ENCODE measurements around the gene KCNG2.

The KCNG2 gene

DNA sequence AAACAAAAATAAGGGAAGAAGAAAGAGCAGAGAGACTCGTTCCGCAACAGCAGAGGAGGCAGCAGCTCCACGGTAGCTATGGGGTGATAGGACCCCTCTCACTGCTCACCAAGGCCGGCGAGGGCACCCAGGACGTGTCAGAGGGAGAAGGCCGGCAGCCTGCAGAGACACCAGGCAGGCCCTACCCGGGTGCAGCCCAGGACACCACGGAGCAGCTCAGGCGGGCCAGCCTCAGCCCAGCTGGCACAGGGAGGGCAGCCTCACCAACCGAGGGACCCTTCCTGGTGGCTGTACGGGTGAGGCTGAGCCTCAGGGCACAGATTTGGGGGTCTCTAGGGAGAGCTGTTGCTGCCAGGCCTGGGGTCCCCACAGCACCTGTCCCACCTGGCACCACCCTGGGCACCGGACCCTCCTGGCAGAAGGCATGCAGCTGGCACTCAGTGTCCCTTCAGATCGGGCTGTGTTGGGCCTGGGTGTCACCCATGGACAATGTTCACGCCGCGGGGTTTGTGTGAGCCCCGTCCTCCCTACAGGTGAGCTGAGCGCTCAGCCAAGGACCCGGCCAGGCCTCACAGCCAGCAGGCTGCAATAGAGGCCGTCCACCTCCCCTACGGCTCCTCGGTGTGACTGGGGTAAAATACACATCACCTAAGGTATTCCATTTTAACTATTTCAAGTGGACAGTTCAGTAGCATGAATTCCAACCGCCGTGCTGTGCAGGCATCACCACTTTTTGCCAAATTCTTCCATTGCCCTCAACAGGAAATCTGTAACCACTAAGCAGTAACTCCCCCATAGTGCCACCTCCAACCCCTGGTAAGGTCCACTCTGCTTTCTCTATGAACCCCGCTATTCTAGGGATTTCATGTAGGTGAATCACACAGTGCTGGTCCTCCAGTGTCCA is 21.6 kb downstream of the KCNG2 start:
- no peak for DNase-seq (ENCODE audit: low spot score)

- DNase-seq (ENCODE audit: low spot score): no peak
Observed at GRCh38 chr18:79819968-79820351, 22.2 kb downstream of the KCNG2 start.

DNA sequence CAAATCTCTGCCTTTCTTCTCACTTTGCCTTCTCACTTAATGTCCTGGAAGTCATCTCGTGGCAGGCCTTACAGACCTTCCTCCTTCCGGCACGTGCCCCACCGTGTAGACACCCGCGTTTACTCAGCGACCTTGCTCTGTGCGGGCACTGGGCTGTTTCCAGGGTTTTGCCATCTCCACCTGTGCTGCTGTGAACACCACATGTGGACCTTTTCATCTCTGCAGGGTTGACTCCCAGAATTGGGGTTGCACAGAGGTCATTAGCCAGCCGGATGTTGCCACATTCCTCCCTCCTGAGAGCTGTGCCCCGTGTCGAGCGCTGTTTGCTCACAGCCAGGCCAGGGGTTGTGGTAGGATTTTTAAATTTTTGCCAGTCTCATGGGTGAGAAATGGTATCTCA is 25.4 kb downstream of the KCNG2 start:
- DNase-seq (ENCODE audit: low spot score): no peak

DNA sequence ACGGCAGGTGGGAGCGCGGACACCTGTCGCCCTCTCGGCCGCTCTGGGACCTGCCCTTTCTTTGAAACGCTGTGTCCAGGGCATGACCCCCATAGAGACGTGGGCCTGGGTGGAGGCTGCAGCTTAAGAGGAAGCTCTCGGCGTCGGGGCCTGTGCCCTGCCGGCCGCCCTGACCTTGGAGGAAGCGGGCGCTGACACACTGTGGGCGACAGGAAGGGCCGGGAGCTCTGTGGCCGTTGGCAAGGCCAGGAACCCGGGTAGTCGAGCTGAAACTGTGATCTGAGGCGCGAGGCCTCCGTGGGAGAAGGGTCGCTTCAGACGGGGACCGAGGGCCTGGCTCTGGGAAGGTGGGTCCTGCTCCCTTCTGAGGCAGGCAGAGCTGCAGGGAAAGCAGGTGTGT is 28.2 kb downstream of the KCNG2 start:
- DNase-seq (ENCODE audit: low spot score): no peak

- no peak for DNase-seq (ENCODE audit: low spot score)
Observed at GRCh38 chr18:79826966-79827365, 29.2 kb downstream of the KCNG2 start.

DNA sequence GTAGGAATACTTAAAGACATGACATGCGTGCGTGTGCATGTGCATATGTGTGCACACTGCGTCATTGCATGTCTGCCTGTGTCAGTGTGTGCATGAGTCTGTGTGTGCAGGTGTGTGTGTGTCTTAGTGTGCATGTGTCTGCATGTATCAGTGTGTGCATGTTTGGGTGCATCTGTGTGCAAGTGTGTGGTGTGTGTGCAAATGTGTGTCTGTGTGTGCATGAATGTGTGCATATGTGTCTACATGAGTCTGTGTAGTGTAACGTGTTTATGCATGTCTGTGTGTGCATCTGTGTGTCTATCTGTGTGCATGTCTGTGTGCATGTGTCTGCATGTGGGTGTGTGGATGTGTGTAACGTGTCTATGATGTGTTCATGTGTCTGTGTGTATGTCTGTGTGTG is 30.5 kb downstream of the KCNG2 start:
- DNase-seq (ENCODE audit: low spot score): no peak

DNA sequence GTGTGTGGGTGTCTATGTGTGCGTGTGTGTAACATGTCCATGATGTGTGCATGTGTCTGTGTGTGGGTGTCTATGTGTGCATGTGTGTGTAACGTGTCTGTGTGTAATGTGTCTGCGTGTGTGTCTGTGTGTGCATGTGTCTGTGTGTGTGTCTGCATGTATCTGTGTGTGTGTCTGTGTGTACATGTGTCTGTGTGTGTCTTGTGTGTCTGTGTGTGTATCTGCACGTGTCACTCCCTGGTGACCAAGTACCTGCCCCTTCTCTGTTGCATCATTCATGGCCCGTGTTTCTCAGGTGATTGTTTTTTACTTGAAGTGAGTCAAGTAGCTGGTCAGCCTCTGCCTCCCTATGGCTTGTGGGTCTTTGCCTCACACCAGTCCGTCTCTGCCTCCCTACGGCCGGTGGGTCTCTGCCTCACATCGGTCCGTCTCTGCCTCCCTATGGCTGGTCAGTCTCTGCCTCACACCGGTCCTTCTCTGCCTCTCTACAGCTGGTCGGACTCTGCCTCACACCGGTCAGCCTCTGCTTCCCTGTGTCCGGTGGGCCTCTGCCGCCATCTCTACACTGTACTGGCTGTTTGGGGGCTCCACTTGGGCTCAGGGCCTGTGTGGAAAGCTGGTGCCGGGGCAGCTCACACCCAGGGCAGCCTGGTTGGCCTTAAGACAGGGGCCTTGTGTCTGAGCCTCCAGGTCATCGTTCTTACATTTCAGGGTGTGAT is 31.6 kb downstream of the KCNG2 start:
- DNase-seq (ENCODE audit: low spot score): no peak

DNA sequence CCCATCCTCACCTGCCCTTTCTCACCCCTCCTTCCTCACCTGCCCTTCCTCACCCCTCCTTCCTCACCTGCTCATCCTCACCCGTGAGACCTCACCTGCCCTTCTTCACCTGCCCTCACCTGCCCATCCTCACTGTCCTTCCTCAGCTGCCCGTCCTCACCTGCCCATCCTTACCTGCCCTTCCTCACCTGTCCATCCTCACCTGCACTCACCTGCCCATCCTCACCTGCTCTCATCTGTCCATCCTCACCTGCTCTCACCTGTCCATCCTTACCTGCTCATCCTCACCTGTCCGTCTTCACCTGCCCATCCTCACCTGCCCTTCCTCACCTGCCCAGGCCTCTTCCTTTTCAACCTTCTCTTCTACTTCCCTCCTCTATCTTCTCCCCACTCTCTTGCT is 34.4 kb downstream of the KCNG2 start:
- no peak for DNase-seq (ENCODE audit: low spot score)

DNA sequence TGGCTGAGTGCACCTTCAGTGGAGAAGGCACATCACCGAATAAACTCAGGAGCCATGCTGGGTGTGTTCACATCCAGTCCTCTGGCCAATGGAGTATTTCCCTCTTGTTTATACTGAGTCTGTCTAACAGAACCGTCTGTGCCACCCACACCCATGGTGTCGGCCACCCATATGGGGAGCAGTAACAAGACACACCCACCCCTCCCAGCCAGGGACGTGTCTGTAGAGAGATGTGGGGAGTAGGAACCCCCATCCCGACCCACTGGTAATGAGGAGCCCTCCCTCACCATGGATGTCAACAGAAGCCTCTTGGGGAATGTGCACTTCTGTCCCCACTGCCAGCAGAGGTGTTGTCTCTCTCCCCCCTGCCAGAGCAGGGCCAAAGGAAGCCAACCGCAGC is 37.1 kb downstream of the KCNG2 start:
- DNase-seq (ENCODE audit: low spot score): no peak

GRCh38 chr18:79841936-79842335 is 44.2 kb downstream of the KCNG2 start:
- DNase-seq (ENCODE audit: low spot score): no peak

- DNase-seq (ENCODE audit: low spot score): no peak
Observed at GRCh38 chr18:79844999-79845563, 47.3 kb downstream of the KCNG2 start.

DNA sequence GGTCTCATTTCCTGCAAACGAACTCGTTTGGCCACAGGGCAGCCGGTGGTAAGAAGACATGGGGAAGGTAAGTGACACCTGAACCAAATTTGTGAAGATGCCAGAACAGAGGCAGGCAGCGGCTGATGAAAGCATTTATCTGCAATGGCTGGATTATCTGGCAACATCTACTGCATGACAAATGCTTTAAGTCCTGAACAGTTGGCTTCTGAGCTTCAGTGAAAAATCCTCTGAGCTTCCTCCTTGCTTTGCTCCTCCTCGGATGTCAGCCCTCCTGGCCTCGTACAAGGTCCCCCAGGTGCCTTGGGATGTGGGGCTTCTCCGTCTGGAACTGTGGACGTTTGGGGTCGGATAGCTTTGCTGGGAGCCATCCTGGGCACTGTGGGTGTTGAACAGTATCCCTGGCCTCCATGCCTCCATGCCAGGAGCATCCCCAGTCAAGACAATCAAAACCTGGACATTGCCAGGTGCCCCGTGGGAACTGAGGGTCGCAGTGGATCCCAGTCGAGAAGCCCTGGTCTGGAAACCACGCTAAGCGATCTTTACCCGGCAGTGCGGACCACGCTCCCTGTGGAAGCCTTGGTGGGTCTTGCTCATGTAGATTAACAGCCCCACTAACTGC is 49.3 kb downstream of the KCNG2 start:
- DNase-seq (ENCODE audit: low spot score): no peak

- no peak for DNase-seq (ENCODE audit: low spot score)
Observed at GRCh38 chr18:79847606-79848293, 50.0 kb downstream of the KCNG2 start.

GRCh38 chr18:79848294-79848578 is 50.5 kb downstream of the KCNG2 start:
- no peak for DNase-seq (ENCODE audit: low spot score)

DNA sequence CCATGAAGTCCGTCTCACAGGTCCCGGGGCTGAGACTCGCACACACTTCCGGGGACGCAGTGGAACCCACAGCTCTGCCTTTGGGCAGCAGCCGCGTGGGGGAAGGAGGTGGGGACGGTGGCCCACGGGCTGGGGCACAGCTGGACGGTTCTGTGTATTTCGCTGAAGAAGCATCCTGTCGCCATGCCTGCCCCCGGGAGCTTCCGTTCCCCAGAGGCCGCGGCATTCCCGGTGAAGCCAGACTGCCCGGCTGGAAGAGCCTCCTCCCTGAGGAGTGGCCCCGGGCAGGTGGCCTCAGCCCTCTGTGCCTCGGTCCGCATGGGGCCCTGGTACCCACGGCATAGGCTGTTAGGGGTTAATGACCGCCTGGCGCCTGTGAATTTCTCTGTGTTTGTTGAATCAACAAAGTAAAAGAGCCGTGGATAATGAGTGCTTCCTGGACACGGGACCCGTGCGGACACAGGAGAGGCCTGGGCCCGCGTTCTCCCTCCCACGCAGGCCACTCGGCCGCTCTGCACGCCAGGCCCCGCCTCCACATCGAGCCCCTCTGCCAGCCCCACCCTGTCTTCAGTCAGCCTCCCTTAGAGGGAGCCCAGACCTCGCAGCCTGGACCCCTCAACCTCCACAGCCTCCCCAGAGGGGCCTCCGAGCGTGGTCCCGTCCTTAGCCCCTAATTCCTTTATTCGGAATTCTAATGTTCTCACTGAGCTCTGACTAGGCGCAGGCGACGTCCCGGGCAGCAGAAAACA is 51.0 kb downstream of the KCNG2 start:
- DNase-seq (ENCODE audit: low spot score): no peak

DNA sequence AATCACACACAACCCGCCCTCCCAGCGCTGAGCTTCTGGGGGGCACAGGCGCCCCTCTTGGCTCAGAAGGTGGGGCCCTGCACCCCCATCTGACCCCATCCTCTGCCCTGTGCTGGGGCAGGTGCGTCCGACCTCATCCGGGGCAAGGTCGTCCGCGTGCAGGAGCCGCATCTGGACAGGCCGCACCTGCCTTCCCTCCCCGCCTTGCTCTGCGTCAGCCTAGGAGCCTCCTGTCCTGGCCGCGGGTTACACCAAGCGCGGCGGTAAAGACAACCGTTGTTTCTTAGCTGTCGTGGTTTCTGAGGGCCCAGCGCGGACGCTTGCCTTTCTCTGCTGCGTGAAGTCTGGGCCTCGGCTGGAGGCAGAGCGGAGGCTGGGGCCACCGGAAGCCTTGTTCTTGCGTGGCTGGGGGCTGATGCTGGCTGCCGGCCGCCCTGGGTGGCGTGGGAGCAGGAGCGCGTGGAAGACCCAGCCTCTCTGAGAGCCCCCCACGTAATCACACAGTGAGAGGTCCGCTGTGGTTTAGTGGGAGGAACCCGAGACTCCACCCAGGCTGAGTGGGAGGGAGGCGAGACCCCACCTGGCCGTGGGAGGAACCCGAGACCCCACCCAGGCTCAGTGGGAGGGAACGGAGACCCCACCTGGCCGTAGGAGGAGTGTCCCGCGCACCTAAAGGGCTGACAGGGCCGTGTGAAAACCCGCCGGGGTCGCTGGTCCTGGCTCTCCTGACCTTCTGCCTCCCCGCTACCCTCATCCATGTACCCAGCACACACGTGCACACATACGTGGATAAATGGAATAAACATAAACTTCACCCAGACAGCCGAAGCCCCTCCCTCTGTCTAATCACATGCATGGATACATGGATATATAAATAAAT is 51.8 kb downstream of the KCNG2 start:
- no peak for DNase-seq (ENCODE audit: low spot score)

GRCh38 chr18:79850731-79851130 is 53.0 kb downstream of the KCNG2 start:
- DNase-seq (ENCODE audit: low spot score): no peak

GRCh38 chr18:79851489-79851888 is 53.8 kb downstream of the KCNG2 start:
- DNase-seq (ENCODE audit: low spot score): no peak

DNA sequence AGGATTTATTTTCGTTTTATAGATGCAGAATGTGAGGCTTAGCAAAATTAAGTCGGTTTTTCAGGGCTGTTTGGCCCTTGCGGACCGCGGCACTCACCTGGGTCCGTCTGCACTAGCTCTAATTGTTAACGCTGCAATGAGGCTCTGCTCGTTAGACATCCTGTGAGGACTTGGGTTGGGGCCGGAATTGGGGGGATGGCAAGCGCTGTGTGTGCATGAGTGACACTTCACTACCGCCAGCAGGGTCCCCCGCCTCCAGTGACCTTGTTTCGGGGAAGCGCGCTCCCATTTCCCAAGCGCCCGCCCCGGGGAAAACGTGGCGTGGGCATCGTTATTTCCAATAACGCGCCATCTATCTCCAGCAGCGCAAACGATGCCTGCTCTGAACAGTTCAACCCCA is 54.2 kb downstream of the KCNG2 start:
- no peak for DNase-seq (ENCODE audit: low spot score)

- DNase-seq (ENCODE audit: low spot score): no peak
Observed at GRCh38 chr18:79852561-79853302, 55.0 kb downstream of the KCNG2 start.

All from AG08395 (cell line).